Measurements from ENCODE around the gene BHLHE23.

Gene BHLHE23

DNA sequence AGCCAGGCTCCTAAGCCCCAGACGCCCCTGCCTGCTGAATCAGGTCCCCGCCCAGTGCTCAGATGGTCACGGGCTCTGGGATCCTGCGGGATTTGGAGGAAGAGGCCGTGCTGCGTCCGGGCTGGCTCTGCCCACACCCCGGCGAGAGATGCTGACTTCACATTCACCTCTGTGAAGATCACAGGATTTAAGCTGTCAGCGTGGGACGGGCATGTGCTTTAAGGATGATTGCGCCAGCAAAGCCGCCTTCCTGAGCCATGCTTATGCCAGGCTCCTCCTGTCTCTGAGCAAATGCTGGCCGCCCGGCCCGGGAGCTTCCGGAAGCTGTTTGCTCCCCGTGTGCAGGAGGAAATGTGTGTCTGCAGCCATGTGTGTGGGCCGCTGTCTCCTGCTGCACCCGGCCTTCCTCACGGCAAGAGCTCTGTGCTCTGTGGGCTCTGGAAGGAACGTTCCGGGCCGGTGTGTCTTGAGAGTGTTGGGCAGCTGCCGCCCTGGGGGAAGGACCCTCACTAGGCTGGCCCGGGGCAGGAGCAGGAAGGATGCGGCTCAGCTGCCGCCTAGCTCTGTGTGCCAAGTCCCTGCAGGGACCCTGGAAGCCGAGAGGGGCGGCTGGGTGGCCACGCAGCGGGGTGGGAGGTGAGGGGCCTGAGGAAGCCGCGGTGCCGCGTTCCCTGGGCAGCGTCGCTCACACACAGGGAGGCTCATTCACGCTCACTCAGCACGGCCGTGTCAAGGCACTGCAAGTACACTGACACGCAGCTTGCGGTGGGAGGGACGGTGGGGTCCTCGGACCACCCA, 19.0 kb upstream of the BHLHE23 start:
- TF ChIP-seq CTCF (IDR thresholded peaks at IDR 0.05; ENCODE audit: low read depth, low read length), result no peak
- H3K36me3 ChIP-seq, result no peaks in the 10 kb centered on the region
- peak; percentile 80 for DNase-seq
- peaks cover under 1% of the 10 kb centered on the region for H3K9me3 ChIP-seq (ENCODE audit: severe bottlenecking)
- peak overlapping the region; percentile 6; the same call in 1 of the 2 replicates for H3K4me3 ChIP-seq (ENCODE audit: low read depth, low read length)
- H3K27ac ChIP-seq, result peak overlapping the region; percentile 70
- H3K27me3 ChIP-seq (ENCODE audit: insufficient read depth, low read depth, severe bottlenecking), result no peaks in the 10 kb centered on the region

GRCh38 chr20:63024573-63025392, 18.0 kb upstream of the BHLHE23 start:
- Histone ChIP-seq H3K27ac (peak overlapping the region; percentile 70), H3K9me3 (ENCODE audit: severe bottlenecking) (peaks cover 7% of the 10 kb centered on the region), H3K36me3 (no peaks in the 10 kb centered on the region), H3K4me3 (ENCODE audit: low read depth, low read length) (peak overlapping the region; percentile 6; the same call in 1 of the 2 replicates), H3K27me3 (ENCODE audit: insufficient read depth, low read depth, severe bottlenecking) (no peaks in the 10 kb centered on the region)
- DNase-seq, result peak; percentile 70
- no peak for TF ChIP-seq CTCF (IDR thresholded peaks at IDR 0.05; ENCODE audit: low read depth, low read length)

DNA sequence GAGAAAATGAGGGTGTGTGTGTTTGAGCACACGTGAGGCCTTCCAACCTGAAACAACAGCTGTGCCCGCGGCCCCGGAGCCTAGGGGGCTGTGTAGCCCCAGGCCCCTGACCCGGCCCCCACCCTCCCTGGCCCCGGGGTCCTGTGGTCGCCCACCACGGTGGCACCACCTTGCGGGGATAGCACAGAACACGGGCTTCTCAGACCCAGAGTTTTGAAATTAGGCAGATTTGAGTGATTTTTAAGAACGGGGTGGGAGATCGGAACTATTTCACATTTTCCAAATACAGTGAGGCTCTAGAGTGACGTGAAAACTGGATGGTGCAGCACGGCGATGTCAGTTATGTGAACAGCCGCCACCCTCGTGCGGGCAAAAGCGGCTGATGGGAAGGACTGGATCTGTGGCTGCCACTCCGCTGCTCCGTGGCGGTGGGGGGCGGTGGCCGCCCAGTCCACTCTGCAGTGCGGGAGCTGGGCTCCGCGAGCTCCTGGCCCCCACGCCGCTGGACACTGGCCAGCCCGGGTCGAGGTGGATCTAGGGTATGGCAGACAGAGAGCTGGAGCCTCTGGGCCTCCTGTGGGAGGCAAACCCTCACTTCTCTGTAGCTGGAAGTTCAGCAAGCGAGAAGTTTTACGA, 17.3 kb upstream of the BHLHE23 start:
- Histone ChIP-seq H3K9me3 (ENCODE audit: severe bottlenecking) (peaks cover 7% of the 10 kb centered on the region), H3K4me3 (ENCODE audit: low read depth, low read length) (no peak overlapping the region), H3K27ac (peak overlapping the region; percentile 2; the same call in 1 of the 2 replicates), H3K36me3 (no peaks in the 10 kb centered on the region), H3K27me3 (ENCODE audit: insufficient read depth, low read depth, severe bottlenecking) (no peaks in the 10 kb centered on the region)
- no peak for DNase-seq
- TF ChIP-seq CTCF (IDR thresholded peaks at IDR 0.05; ENCODE audit: low read depth, low read length), result no peak

DNA sequence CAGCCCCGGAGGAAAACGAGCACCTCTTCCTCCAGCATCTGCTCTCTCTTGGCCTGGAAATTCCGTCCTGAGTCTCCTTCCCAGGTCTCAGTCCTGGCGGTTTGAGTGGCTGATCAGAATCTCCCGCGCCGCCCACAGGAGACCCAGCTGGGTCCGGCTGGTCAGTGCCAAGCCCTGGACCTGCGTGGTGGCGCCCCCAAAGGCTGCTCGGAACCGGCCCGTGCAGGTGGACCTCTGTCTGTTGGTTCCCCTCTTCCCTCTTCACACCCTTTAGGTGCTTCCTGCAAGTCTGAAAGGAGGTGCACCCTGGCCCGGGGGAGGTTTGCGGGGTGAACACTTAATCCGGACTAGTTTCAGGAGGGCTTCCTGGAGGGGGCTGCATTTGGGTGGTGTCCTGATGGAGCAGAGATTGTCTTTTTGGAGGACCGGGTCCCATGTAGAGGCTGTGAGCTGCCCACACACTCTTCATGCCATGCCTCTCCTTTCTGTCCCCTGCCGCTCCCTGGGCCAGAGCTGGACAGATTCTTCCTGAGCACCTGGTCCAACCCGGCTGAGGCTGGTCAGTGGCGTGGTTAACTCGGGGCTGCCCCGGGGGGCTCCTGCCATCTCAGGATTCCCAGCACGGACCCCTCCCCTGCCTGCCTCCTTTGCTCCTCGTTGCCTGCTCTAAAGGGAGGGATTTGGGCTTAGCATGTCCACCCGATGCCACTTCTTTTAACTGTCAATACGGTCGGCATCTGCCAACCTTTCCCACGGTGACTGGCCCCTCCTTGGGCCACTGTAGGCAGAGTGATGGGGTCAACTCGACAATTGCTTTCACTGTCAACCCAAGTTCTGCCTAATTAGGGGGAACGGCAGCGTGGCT, 16.5 kb upstream of the BHLHE23 start:
- H3K4me3 ChIP-seq (ENCODE audit: low read depth, low read length), result no peak overlapping the region
- no peaks in the 10 kb centered on the region for H3K36me3 ChIP-seq
- peaks cover 7% of the 10 kb centered on the region for H3K9me3 ChIP-seq (ENCODE audit: severe bottlenecking)
- no peaks in the 10 kb centered on the region for H3K27me3 ChIP-seq (ENCODE audit: insufficient read depth, low read depth, severe bottlenecking)
- no peak overlapping the region for H3K27ac ChIP-seq
- DNase-seq, result no peak
- no peak for TF ChIP-seq CTCF (IDR thresholded peaks at IDR 0.05; ENCODE audit: low read depth, low read length)

DNA sequence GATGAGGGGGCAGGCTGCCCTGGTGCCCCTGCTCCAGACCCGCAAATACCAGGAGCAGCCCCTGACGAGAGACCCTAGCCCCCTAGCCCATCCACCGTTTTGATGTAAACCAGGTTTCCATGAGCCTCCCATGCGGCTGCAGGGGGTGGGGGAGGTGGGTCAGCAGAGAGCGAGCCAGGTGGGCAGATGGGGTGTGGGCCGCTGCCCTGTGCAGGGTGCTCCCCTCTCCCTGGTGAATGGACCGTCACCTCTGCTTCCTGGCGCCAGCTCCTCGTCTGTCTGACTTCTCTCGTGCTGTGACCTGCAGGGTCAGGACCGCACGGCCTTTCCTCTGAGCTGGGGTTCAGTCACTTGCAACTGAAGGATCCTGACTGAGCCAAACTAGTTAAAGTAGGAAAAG, 15.7 kb upstream of the BHLHE23 start:
- H3K4me3 ChIP-seq (ENCODE audit: low read depth, low read length), result no peak overlapping the region
- DNase-seq, result no peak
- H3K27me3 ChIP-seq (ENCODE audit: insufficient read depth, low read depth, severe bottlenecking), result no peaks in the 10 kb centered on the region
- H3K36me3 ChIP-seq, result no peaks in the 10 kb centered on the region
- H3K27ac ChIP-seq, result no peak overlapping the region
- TF ChIP-seq CTCF (IDR thresholded peaks at IDR 0.05; ENCODE audit: low read depth, low read length), result no peak
- peaks cover 7% of the 10 kb centered on the region for H3K9me3 ChIP-seq (ENCODE audit: severe bottlenecking)
